ENCODE results near the gene PSMB10. TPM values are rescaled to one million over a fixed set of nuclear protein-coding genes. Genes with fewer than 3 reads are reported as not detected.

PSMB10 gene
- total RNA-seq, 1 donor from 2014 or later: 82.7 TPM

DNA sequence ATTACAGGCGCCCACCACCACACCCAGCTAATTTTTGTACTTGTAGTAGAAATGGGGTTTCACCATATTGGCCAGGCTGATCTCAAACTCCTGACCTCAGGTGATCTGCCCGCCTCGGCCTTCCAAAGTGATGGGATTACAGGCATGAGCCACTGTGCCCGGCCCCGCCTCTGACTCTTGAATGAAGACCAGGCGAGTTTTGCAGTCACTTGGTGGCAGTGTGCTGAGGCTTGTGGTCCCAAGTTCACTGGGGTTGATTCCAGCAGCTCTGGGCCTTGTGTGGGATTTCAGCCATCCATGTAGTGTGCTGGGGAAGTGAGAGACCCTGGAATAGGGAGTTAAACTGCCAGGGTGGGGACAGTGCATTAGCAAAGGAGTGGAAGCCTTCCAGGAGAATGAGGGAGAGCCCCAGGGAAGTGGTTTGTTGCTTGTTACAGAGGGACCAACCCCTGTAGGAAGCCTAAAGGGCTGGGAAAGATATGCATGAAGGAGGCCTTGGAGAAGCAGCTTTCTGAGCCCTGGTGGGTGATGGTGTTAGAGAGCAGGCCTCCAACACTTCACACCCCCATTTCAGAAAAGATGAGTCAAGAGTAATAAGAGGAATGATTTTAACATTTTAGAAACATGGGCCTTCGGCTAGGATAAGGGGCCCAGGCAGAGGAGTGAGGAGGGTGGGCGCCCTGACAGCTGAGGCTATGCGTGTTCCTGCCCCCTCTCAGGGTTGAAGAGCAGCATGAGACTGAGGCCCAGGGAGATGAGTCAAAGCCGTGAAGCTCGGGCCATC is 29.1 kb downstream of the PSMB10 start:
- Histone ChIP-seq H3K36me3 (peaks cover 49% of the 10 kb centered on the region), H3K4me3 (no peak overlapping the region), H3K4me1 (no peaks in the 10 kb centered on the region), H3K27ac (no peak overlapping the region), H3K9me3 (no peaks in the 10 kb centered on the region), H3K27me3 (ENCODE audit: low read depth) (no peaks in the 10 kb centered on the region)
- TF ChIP-seq, protein P1, sequence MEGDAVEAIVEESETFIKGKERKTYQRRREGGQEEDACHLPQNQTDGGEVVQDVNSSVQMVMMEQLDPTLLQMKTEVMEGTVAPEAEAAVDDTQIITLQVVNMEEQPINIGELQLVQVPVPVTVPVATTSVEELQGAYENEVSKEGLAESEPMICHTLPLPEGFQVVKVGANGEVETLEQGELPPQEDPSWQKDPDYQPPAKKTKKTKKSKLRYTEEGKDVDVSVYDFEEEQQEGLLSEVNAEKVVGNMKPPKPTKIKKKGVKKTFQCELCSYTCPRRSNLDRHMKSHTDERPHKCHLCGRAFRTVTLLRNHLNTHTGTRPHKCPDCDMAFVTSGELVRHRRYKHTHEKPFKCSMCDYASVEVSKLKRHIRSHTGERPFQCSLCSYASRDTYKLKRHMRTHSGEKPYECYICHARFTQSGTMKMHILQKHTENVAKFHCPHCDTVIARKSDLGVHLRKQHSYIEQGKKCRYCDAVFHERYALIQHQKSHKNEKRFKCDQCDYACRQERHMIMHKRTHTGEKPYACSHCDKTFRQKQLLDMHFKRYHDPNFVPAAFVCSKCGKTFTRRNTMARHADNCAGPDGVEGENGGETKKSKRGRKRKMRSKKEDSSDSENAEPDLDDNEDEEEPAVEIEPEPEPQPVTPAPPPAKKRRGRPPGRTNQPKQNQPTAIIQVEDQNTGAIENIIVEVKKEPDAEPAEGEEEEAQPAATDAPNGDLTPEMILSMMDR (IDR thresholded peaks at IDR 0.05): no peak
- no peak for DNase-seq
- intact Hi-C loops (cut with DNase I): no loop called here
- ATAC-seq: no peak

DNA sequence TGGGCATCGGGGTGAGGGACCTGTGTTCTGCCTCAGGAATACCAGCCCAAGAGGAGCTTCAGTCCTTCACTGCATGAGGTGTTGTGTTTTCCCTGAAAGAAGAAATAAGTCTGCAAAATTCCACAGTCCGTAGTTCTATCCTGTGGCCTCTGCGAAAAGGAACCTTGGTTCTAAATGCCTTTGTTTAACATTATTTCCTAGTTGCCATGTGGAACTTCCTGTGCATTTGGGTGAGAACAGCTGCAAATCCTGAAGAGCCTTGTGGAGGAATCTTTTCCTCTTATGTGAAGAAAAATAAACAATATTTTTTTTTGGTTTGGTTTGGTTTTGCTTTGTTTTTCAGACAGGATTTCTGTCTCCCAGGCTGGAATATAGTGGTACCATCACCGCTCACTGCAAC is 33.8 kb downstream of the PSMB10 start:
- intact Hi-C loops (cut with DNase I): no loop called here
- H3K27me3 ChIP-seq (ENCODE audit: low read depth): no peaks in the 10 kb centered on the region
- DNase-seq (no peak), ATAC-seq (no peak)
- H3K27ac ChIP-seq: peak overlapping the region; percentile 34
- TF ChIP-seq, protein P1 (IDR thresholded peaks at IDR 0.05): no peak
- peaks cover 28% of the 10 kb centered on the region for H3K36me3 ChIP-seq
- no peaks in the 10 kb centered on the region for H3K9me3 ChIP-seq
- H3K4me3 ChIP-seq: no peak overlapping the region
- peaks cover 15% of the 10 kb centered on the region for H3K4me1 ChIP-seq

DNA sequence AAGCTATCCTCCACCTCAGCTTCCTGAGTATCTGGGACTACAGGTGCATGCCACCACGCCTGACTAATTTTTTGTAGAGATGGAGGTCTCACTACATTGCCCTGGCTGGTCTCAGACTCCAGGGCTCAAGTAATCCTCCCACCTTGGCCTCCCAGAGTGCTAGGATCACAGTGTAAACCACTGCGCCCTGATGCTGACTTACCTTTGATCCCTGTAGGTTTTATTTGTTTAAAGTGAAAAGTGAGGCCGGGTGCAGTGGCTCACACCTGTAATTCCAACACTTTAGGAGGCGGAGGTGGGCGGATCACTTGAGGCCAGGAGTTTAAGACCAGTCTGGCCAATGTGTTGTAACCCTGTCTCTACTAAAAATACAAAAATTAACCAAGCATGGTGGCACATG is 34.9 kb downstream of the PSMB10 start:
- no peaks in the 10 kb centered on the region for H3K27me3 ChIP-seq (ENCODE audit: low read depth)
- peaks cover 28% of the 10 kb centered on the region for H3K36me3 ChIP-seq
- H3K27ac ChIP-seq: no peak overlapping the region
- intact Hi-C loops (cut with DNase I): no loop called here
- DNase-seq (no peak), ATAC-seq (no peak)
- H3K4me1 ChIP-seq: peaks cover 26% of the 10 kb centered on the region
- TF ChIP-seq, protein P1 (IDR thresholded peaks at IDR 0.05): no peak
- no peaks in the 10 kb centered on the region for H3K9me3 ChIP-seq
- no peak overlapping the region for H3K4me3 ChIP-seq

DNA sequence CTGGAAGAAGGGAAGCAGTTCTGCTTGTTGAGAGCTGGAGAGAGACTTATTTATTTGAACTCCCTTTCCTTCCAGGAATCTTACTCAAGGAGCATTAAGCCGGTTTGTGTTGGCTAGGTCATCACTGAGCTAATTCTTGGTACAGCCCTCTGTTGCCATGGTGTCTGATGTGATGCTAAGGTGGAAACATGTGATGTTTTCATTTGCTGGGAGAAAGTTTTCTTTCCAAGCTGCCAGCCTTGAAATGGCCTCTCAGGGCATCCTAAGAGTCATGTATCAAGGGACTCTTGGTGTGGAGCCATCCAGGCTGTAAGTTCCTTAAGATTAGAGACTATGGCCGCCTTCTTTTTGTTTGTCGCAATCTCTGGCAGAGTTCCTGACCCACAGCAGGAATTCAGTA is 39.4 kb downstream of the PSMB10 start:
- Histone ChIP-seq H3K4me1 (peaks cover 63% of the 10 kb centered on the region), H3K27ac (peak overlapping the region; percentile 18), H3K9me3 (no peaks in the 10 kb centered on the region), H3K27me3 (ENCODE audit: low read depth) (no peaks in the 10 kb centered on the region), H3K36me3 (peaks cover 14% of the 10 kb centered on the region), H3K4me3 (no peak overlapping the region)
- TF ChIP-seq, protein P1 (IDR thresholded peaks at IDR 0.05): no peak
- no peak for DNase-seq
- peak in 1 of 2 donors; percentile 8 for ATAC-seq
- intact Hi-C loops (cut with DNase I): no loop called here

DNA sequence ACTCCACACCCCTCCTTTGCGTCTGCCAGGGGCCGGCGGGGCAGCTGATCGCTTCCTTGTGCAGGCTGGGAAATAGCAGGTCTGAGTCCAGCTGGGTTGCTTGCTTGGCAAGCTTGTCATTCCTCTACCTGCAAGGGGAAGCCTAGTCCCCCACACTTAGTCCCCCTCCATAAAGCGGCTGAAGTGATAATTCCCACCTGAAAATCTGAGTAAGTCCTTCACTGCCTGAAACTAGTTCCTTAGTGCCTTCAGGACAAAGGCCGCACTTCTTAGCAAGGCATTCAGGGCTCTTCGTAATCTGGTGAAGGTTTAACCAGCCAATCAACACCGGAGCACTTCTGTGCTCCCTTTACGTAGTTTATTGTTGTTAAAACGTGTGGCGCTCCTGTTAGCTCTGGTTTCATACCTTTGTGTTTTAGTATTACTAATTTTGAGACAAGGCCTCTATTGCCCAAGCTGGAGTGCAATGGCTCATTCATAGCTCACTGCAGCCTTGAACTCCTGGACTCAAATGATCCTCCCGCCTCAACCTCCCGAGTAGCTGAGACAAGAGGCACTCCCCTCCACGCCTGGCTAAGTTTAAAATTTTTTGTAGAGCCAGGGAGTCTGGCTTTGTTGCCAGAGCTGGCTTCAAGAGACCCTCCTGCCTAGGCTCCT is 42.8 kb downstream of the PSMB10 start:
- TF ChIP-seq, protein P1 (IDR thresholded peaks at IDR 0.05): no peak
- peak overlapping the region; percentile 92 for H3K4me3 ChIP-seq
- H3K9me3 ChIP-seq: no peaks in the 10 kb centered on the region
- ATAC-seq: peak in 1 of 2 donors; percentile 1
- peaks cover 60% of the 10 kb centered on the region for H3K4me1 ChIP-seq
- H3K27ac ChIP-seq: peak overlapping the region; percentile 97
- DNase-seq: no peak
- H3K27me3 ChIP-seq (ENCODE audit: low read depth): no peaks in the 10 kb centered on the region
- H3K36me3 ChIP-seq: no peaks in the 10 kb centered on the region
- intact Hi-C loops (cut with DNase I): no loop called here
